ENCODE measurements around the gene RAPGEF6. TPM values are rescaled to one million over a fixed set of nuclear protein-coding genes. Genes with fewer than 3 reads are reported as not detected.

The RAPGEF6 gene
- total and polyA plus RNA-seq, 8 donors: 1.4 to 43.9 (median 18.1) TPM

GRCh38 chr5:131532031-131532640 is 102.9 kb downstream of the RAPGEF6 start:
- H3K27ac ChIP-seq: peak overlapping the region in 1 of 5 donors; percentile 26

GRCh38 chr5:131530706-131531331 is 104.2 kb downstream of the RAPGEF6 start:
- intact Hi-C loops (cut with DNase I; ENCODE audit: low total_unique reads): no loop called here
- 45 to 63% (median 56%) methylated on average over 2 of the region's 2 CpGs for WGBS, 5 donors
- peaks cover 0 to 26% (median 11%) of the 10 kb centered on the region in 4 donors for H3K4me1 ChIP-seq
- no peak for DNase-seq
- no peaks in the 10 kb centered on the region for H3K36me3 ChIP-seq
- H3K27me3 ChIP-seq: no peaks in the 10 kb centered on the region
- H3K4me3 ChIP-seq: no peak overlapping the region
- TF ChIP-seq EP300 (IDR thresholded peaks at IDR 0.05): no peak
- TF ChIP-seq CTCF (IDR thresholded peaks at IDR 0.05): no peak
- TF ChIP-seq POLR2A (IDR thresholded peaks at IDR 0.05): no peak
- no peak for TF ChIP-seq POLR2AphosphoS5 (IDR thresholded peaks at IDR 0.05)
- no peak overlapping the region for H3K27ac ChIP-seq
- no peaks in the 10 kb centered on the region for H3K9me3 ChIP-seq

More at GRCh38 chr5:131532031-131532640, 102.9 kb downstream of the RAPGEF6 start:
- intact Hi-C loops (cut with DNase I; ENCODE audit: low total_unique reads): no loop called here
- Histone ChIP-seq H3K27me3 (no peaks in the 10 kb centered on the region), H3K4me3 (peak overlapping the region in 3 of 4 donors; percentile 7 to 17 (median 9)), H3K36me3 (no peaks in the 10 kb centered on the region), H3K4me1 (peaks cover 0 to 33% (median 14%) of the 10 kb centered on the region in 4 donors), H3K9me3 (no peaks in the 10 kb centered on the region)
- no peak for DNase-seq
- TF ChIP-seq POLR2AphosphoS5 (IDR thresholded peaks at IDR 0.05) (no peak), POLR2A (IDR thresholded peaks at IDR 0.05) (no peak), EP300 (IDR thresholded peaks at IDR 0.05) (no peak), CTCF (IDR thresholded peaks at IDR 0.05) (no peak)
- 45 to 57% (median 52%) methylated on average over 6 of the region's 6 CpGs for WGBS, 5 donors

- no peaks in the 10 kb centered on the region for H3K9me3 ChIP-seq
- TF ChIP-seq CTCF (IDR thresholded peaks at IDR 0.05): no peak
- TF ChIP-seq EP300 (IDR thresholded peaks at IDR 0.05): no peak
- TF ChIP-seq POLR2A (IDR thresholded peaks at IDR 0.05): no peak
- intact Hi-C loops (cut with DNase I; ENCODE audit: low total_unique reads): no loop called here
- H3K4me3 ChIP-seq: no peak overlapping the region
- H3K4me1 ChIP-seq: peaks cover 0 to 26% (median 9%) of the 10 kb centered on the region in 4 donors
- DNase-seq: no peak
- H3K27me3 ChIP-seq: no peaks in the 10 kb centered on the region
- no peaks in the 10 kb centered on the region for H3K36me3 ChIP-seq
- no peak overlapping the region for H3K27ac ChIP-seq
Measured at GRCh38 chr5:131528682-131529081, 106.3 kb downstream of the RAPGEF6 start.

- Histone ChIP-seq H3K36me3 (peaks cover 0 to under 1% (median 0%) of the 10 kb centered on the region in 4 donors), H3K27ac (no peak overlapping the region), H3K4me1 (peaks cover 0 to 13% (median 6%) of the 10 kb centered on the region in 4 donors), H3K9me3 (no peaks in the 10 kb centered on the region), H3K27me3 (no peaks in the 10 kb centered on the region), H3K4me3 (no peak overlapping the region)
- intact Hi-C loops (cut with DNase I; ENCODE audit: low total_unique reads): no loop called here
- DNase-seq: no peak
- TF ChIP-seq CTCF (IDR thresholded peaks at IDR 0.05): no peak
- WGBS, 5 donors: 50 to 87% (median 75%) methylated on average over 1 of the region's 1 CpG
Measured at GRCh38 chr5:131525805-131526204, 109.2 kb downstream of the RAPGEF6 start.
